H9 (cell line): ENCODE results near the gene KLK2. TPM values are rescaled to one million over a fixed set of nuclear protein-coding genes. Genes with fewer than 3 reads are reported as not detected.

Source experiments
- DNase-seq: peaks from one replicate; pipeline ENCODE4 v3.0.0-alpha.2; 2017
- H2AFZ ChIP-seq: one replicate; pipeline ENCODE4 v1.6.1; 2013; ENCODE audit warnings: mild to moderate bottlenecking, low read length, control low read depth, moderate library complexity
- H2AK5ac ChIP-seq: 2 replicates; pipeline ENCODE4 v1.6.1; 2013; ENCODE audit warnings: low read length, control low read depth, mixed read lengths; ENCODE audit not compliant: insufficient read length
- H2BK120ac ChIP-seq: one replicate; pipeline ENCODE4 v1.6.1; 2013; ENCODE audit warnings: low read depth, mild to moderate bottlenecking, low read length, control low read depth, inconsistent platforms; ENCODE audit not compliant: poor library complexity, severe bottlenecking
- H2BK12ac ChIP-seq: 2 replicates; pipeline ENCODE4 v1.6.1; 2013; ENCODE audit warnings: low read length, control low read depth, mixed read lengths, low read depth; ENCODE audit not compliant: insufficient read length
- H2BK15ac ChIP-seq: 2 replicates; pipeline ENCODE4 v1.6.1; 2013; ENCODE audit warnings: low read depth, low read length, control low read depth
- H2BK20ac ChIP-seq: one replicate; pipeline ENCODE4 v1.6.1; 2013; ENCODE audit warnings: low read depth, mild to moderate bottlenecking, low read length, control low read depth, inconsistent platforms; ENCODE audit not compliant: poor library complexity, severe bottlenecking
- H2BK5ac ChIP-seq: 2 replicates; pipeline ENCODE4 v1.6.1; 2013; ENCODE audit warnings: low read length, control low read depth, mixed read lengths; ENCODE audit not compliant: insufficient read length
- H3K14ac ChIP-seq: 2 replicates; pipeline ENCODE4 v1.6.1; 2013; ENCODE audit warnings: low read length, control low read depth; ENCODE audit not compliant: insufficient read depth
- H3K18ac ChIP-seq: 2 replicates; pipeline ENCODE4 v1.6.1; 2013; ENCODE audit warnings: low read depth, mild to moderate bottlenecking, mixed read lengths, low read length, control low read depth; ENCODE audit not compliant: insufficient read length
- H3K23ac ChIP-seq: 2 replicates; pipeline ENCODE4 v1.6.1; 2013; ENCODE audit warnings: low read length, control low read depth, mixed read lengths, low read depth; ENCODE audit not compliant: insufficient read length
- H3K23me2 ChIP-seq: 2 replicates; pipeline ENCODE4 v1.6.1; 2013; ENCODE audit warnings: low read depth, mild to moderate bottlenecking, mixed read lengths, low read length, control low read depth; ENCODE audit not compliant: insufficient read length, poor library complexity, severe bottlenecking
- H3K27ac ChIP-seq: 2 replicates; pipeline ENCODE4 v1.5.1; 2013; ENCODE audit warnings: low read length, control low read depth, mixed read lengths, low read depth; ENCODE audit not compliant: insufficient read length
- H3K27me3 ChIP-seq: 2 replicates; pipeline ENCODE4 v1.6.1; 2013; ENCODE audit warnings: low read length, control low read depth, inconsistent platforms; ENCODE audit not compliant: insufficient read depth
- H3K4ac ChIP-seq: 2 replicates; pipeline ENCODE4 v1.6.1; 2013; ENCODE audit warnings: low read depth, mild to moderate bottlenecking, control low read depth, inconsistent platforms, low read length, moderate library complexity
- H3K4me1 ChIP-seq: 2 replicates; pipeline ENCODE4 v1.6.1; 2013; ENCODE audit warnings: low read length, control low read depth, inconsistent platforms; ENCODE audit not compliant: insufficient read depth
- H3K4me2 ChIP-seq: 2 replicates; pipeline ENCODE4 v1.6.1; 2013; ENCODE audit warnings: low read length, control low read depth, mixed read lengths; ENCODE audit not compliant: insufficient read length, insufficient read depth
- H3K56ac ChIP-seq: 2 replicates; pipeline ENCODE4 v1.6.1; 2013; ENCODE audit warnings: low read depth, mild to moderate bottlenecking, mixed read lengths, low read length, control low read depth; ENCODE audit not compliant: insufficient read length
- H3K79me1 ChIP-seq: 2 replicates; pipeline ENCODE4 v1.6.1; 2013; ENCODE audit warnings: low read depth, mild to moderate bottlenecking, moderate library complexity, low read length, control low read depth, inconsistent platforms; ENCODE audit not compliant: insufficient read depth, poor library complexity, severe bottlenecking
- H3K79me2 ChIP-seq: 2 replicates; pipeline ENCODE4 v1.6.1; 2013; ENCODE audit warnings: low read length, control low read depth, inconsistent platforms; ENCODE audit not compliant: insufficient read depth
- H3K9ac ChIP-seq: 2 replicates; pipeline ENCODE4 v1.6.1; 2013; ENCODE audit warnings: low read length, control low read depth, mixed read lengths; ENCODE audit not compliant: insufficient read length; ENCODE audit errors: extremely low read depth
- H3K9me3 ChIP-seq: one replicate; pipeline ENCODE4 v1.6.1; 2013; ENCODE audit warnings: low read depth, low read length, inconsistent platforms; ENCODE audit not compliant: control insufficient read depth
- H3T11ph ChIP-seq: one replicate; pipeline ENCODE4 v1.6.1; 2013; ENCODE audit warnings: mild to moderate bottlenecking, low read length, control low read depth, inconsistent platforms
- H4K20me1 ChIP-seq: one replicate; pipeline ENCODE4 v1.6.1; 2013; ENCODE audit not compliant: control insufficient read depth, insufficient read length, insufficient read depth
- H4K5ac ChIP-seq: 2 replicates; pipeline ENCODE4 v1.6.1; 2013; ENCODE audit warnings: low read depth, mild to moderate bottlenecking, mixed read lengths, low read length, control low read depth; ENCODE audit not compliant: insufficient read length
- H4K8ac ChIP-seq: replicated peaks from 2 replicates; pipeline ENCODE4 v1.6.1; 2013; ENCODE audit warnings: low read length, control low read depth, mixed read lengths, low read depth; ENCODE audit not compliant: insufficient read length
- H4K91ac ChIP-seq: 2 replicates; pipeline ENCODE4 v1.6.1; 2013; ENCODE audit warnings: low read depth, mild to moderate bottlenecking, moderate library complexity, mixed read lengths, low read length, control low read depth; ENCODE audit not compliant: insufficient read length
- H3K27ac Mint-ChIP-seq, 3 experiments: 2 replicates in 2 of 3; 3 replicates in 1 of 3; pipeline ENCODE4 v1.8.0; 2020 to 2021; ENCODE audit warnings: mixed read lengths in 3 of 3, mild to moderate bottlenecking in 1 of 3, moderate library complexity in 1 of 3
- H3K27me3 Mint-ChIP-seq: 2 replicates; pipeline ENCODE4 v1.8.0; 2021; ENCODE audit warnings: low read depth, mild to moderate bottlenecking, moderate library complexity, mixed read lengths
- H3K36me3 Mint-ChIP-seq, 3 experiments: 2 replicates in 2 of 3; 3 replicates in 1 of 3; pipeline ENCODE4 v1.8.0; 2020 to 2021; ENCODE audit warnings: low read depth in 3 of 3, mixed read lengths in 3 of 3; ENCODE audit not compliant: insufficient read depth in 1 of 3
- H3K4me1 Mint-ChIP-seq, 2 experiments: 2 replicates each; pipeline ENCODE4 v1.8.0; 2020; ENCODE audit warnings: mixed read lengths in 2 of 2
- H3K4me3 Mint-ChIP-seq, 2 experiments: 2 replicates in 1 of 2; 3 replicates in 1 of 2; pipeline ENCODE4 v1.8.0; 2020 to 2021; ENCODE audit warnings: mild to moderate bottlenecking in 2 of 2, mixed read lengths in 2 of 2, moderate library complexity in 1 of 2
- H3K9me3 Mint-ChIP-seq, 2 experiments: 2 replicates in 1 of 2; 3 replicates in 1 of 2; pipeline ENCODE4 v1.8.0; 2020; ENCODE audit warnings: mild to moderate bottlenecking in 2 of 2, mixed read lengths in 2 of 2, moderate library complexity in 1 of 2
- WGBS: extraction: QIAGEN DNeasy Blood & Tissue Kit; methylation state at CpG from one replicate; pipeline ENCODE4 v1.1.7; 2013; ENCODE audit warnings: missing lambda C conversion rate, low lambda C conversion rate, mixed read lengths; ENCODE audit not compliant: insufficient read length; ENCODE audit errors: extremely low coverage; 5-methylcytosine and 5-hydroxymethylcytosine counted together
- total RNA-seq: library from RNA; stranded (reverse); gene quantifications from 2 replicates; pipeline ENCODE4 v1.2.1, GENCODE V29; 2021
- TF ChIP-seq, protein P1 (sequence below): fragments of 200-600 bp; sonication (generic); conservative IDR thresholded peaks from 3 replicates; pipeline ENCODE4 v1.8.0; 2021; ENCODE audit warnings: antibody characterized with exemption, mild to moderate bottlenecking

The KLK2 gene
- total RNA-seq, 1 experiment from 2014 or later, result not detected

DNA sequence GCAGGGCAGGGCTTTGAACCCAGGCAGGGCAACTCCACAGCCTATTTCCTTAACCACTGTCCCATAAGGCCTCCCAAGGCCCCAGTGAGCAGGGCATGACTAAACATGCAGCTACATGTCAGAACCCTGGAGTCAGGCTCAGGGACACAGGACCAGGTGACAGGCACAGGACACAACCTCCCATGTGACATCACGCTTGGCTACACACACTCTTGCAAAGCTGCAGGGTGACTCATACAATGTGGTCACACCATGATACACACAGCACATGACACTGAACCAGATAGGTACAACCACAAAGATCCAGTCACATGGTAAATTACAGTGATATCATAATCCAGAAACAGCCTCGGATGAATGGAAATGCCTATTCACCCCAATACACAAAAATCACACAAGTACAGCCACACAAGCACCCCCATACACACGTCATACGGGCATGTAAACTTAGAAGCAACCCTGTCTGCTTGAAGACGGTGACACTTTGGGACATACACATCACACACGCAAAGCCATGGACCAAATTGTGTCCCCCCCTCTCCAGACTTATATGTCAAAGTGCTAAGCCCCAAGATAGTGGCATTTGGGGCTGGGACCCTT lies 23.5 kb downstream of the KLK2 start:
- H3K27ac Mint-ChIP-seq, result no peak overlapping the region
- H4K20me1 ChIP-seq, result no peaks in the 10 kb centered on the region
- no peak overlapping the region for H3K23ac ChIP-seq

More for the DNA sequence above, 23.5 kb downstream of the KLK2 start:
- Histone ChIP-seq H2AK5ac (no peak overlapping the region), H3K4ac (no peak overlapping the region), H3K27ac (no peak overlapping the region), H2BK12ac (no peak overlapping the region), H3K18ac (no peak overlapping the region), H3K9ac (no peak overlapping the region), H3K4me2 (no peak overlapping the region), H3K79me2 (no peaks in the 10 kb centered on the region), H3K14ac (no peak overlapping the region; the same call in 1 of the 2 replicates), H2BK20ac (no peak overlapping the region), H4K5ac (no peak overlapping the region), H3K79me1 (no peaks in the 10 kb centered on the region), H3K27me3 (no peaks in the 10 kb centered on the region), H3K4me1 (no peaks in the 10 kb centered on the region), H3T11ph (no peak overlapping the region), H2BK5ac (no peak overlapping the region), H2BK15ac (no peak overlapping the region), H3K23me2 (no peaks in the 10 kb centered on the region), H3K9me3 (peaks cover 4% of the 10 kb centered on the region), H4K8ac (no peak overlapping the region), H3K56ac (no peak overlapping the region), H4K91ac (no peak overlapping the region), H2AFZ (no peak overlapping the region), H2BK120ac (no peak overlapping the region)
- no CpG with 5 or more reads among the region's 6 CpGs for WGBS
- peaks cover 36 to 38% of the 10 kb centered on the region in 2 experiments for H3K9me3 Mint-ChIP-seq
- H3K27me3 Mint-ChIP-seq, result peaks cover 65% of the 10 kb centered on the region
- TF ChIP-seq, protein P1, sequence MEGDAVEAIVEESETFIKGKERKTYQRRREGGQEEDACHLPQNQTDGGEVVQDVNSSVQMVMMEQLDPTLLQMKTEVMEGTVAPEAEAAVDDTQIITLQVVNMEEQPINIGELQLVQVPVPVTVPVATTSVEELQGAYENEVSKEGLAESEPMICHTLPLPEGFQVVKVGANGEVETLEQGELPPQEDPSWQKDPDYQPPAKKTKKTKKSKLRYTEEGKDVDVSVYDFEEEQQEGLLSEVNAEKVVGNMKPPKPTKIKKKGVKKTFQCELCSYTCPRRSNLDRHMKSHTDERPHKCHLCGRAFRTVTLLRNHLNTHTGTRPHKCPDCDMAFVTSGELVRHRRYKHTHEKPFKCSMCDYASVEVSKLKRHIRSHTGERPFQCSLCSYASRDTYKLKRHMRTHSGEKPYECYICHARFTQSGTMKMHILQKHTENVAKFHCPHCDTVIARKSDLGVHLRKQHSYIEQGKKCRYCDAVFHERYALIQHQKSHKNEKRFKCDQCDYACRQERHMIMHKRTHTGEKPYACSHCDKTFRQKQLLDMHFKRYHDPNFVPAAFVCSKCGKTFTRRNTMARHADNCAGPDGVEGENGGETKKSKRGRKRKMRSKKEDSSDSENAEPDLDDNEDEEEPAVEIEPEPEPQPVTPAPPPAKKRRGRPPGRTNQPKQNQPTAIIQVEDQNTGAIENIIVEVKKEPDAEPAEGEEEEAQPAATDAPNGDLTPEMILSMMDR, result no peak
- no peak for DNase-seq
- H3K36me3 Mint-ChIP-seq, result peaks cover 4 to 11% (median 7%) of the 10 kb centered on the region in 3 experiments; a peak in 5 of 7 replicates
- H3K4me3 Mint-ChIP-seq, result no peak overlapping the region
- no peaks in the 10 kb centered on the region for H3K4me1 Mint-ChIP-seq
